VCaP (cell line): Measurements from ENCODE around the gene LAG3.
A peak's percentile ranks its signal among the peaks of the same experiment; 100 is the strongest.

Experiments used
- H3K27ac ChIP-seq: fragments of 450-650 bp; 2 replicates; pipeline ENCODE4 v1.5.1; 2017
- CTCF ChIP-seq: fragments of 450-650 bp; conservative IDR thresholded peaks from 2 replicates; pipeline ENCODE4 v1.5.1; 2017; ENCODE audit warnings: mild to moderate bottlenecking, moderate library complexity

LAG3 gene

GRCh38 chr12:6748761-6749160 lies 23.6 kb upstream of the LAG3 start:
- no peak for TF ChIP-seq CTCF
- H3K27ac ChIP-seq = no peak overlapping the region

GRCh38 chr12:6750506-6750905 lies 21.8 kb upstream of the LAG3 start:
- TF ChIP-seq CTCF = no peak
- H3K27ac ChIP-seq = peak overlapping the region; percentile 98; the same call in 1 of the 2 replicates

GRCh38 chr12:6751767-6752166 lies 20.6 kb upstream of the LAG3 start:
- TF ChIP-seq CTCF = no peak
- peak overlapping the region; percentile 98 for H3K27ac ChIP-seq

GRCh38 chr12:6752167-6752920 lies 20.0 kb upstream of the LAG3 start:
- peak; percentile 42 for TF ChIP-seq CTCF
- H3K27ac ChIP-seq = peak overlapping the region; percentile 98

- no peak; the same call in 1 of the 2 replicates for TF ChIP-seq CTCF
- H3K27ac ChIP-seq = peak within 1 kb of the TSS; percentile 98
Measured at GRCh38 chr12:6752921-6753771, 19.2 kb upstream of the LAG3 start, which contains the start of gene MLF2. TSS of gene MLF2 (minus strand) at chr12:6753141. CDS start at chr12:6752334, 807 bp downstream.

- peak overlapping the region; percentile 98 for H3K27ac ChIP-seq
- peak; percentile 99 for TF ChIP-seq CTCF
Measured at GRCh38 chr12:6753772-6754356, 18.5 kb upstream of the LAG3 start.

- H3K27ac ChIP-seq = peak overlapping the region; percentile 98
- TF ChIP-seq CTCF = no peak
Measured at GRCh38 chr12:6754411-6754810, 17.9 kb upstream of the LAG3 start.
